GM10266 (cell line): ENCODE measurements around the gene ZBED4.

Experiments used
- DNase-seq: peaks from one replicate; pipeline ENCODE4 v3.0.0; 2012; ENCODE audit errors: extremely low spot score
- TF ChIP-seq, protein P1 (sequence below): IDR thresholded peaks from 2 replicates; pipeline ENCODE4 v1.5.1; 2012; ENCODE audit warnings: mild to moderate bottlenecking, low read depth; ENCODE audit not compliant: control insufficient read depth, insufficient read depth; ENCODE audit errors: missing control alignments

The ZBED4 gene

DNA sequence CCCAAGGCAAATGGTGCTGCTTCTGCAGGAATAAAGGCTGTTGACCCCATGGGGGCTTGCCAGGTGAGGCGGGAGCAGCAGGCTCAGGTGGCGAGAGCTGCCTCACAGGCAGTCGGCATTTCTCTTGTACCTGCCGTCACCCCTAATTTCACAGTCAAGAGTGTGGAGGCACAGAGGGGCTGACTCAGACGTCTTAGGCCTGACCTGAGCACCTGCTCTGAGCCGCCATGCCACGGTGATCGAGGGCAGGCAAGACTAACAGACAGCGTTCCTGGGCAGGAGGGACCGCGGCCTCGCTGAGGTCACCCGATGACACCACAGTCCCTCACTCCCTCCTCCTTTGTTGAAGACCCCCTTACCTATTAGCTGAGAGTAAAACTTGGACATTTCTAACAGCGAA, 59.4 kb downstream of the ZBED4 start:
- TF ChIP-seq, protein P1, sequence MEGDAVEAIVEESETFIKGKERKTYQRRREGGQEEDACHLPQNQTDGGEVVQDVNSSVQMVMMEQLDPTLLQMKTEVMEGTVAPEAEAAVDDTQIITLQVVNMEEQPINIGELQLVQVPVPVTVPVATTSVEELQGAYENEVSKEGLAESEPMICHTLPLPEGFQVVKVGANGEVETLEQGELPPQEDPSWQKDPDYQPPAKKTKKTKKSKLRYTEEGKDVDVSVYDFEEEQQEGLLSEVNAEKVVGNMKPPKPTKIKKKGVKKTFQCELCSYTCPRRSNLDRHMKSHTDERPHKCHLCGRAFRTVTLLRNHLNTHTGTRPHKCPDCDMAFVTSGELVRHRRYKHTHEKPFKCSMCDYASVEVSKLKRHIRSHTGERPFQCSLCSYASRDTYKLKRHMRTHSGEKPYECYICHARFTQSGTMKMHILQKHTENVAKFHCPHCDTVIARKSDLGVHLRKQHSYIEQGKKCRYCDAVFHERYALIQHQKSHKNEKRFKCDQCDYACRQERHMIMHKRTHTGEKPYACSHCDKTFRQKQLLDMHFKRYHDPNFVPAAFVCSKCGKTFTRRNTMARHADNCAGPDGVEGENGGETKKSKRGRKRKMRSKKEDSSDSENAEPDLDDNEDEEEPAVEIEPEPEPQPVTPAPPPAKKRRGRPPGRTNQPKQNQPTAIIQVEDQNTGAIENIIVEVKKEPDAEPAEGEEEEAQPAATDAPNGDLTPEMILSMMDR: no peak
- no peak for DNase-seq

DNA sequence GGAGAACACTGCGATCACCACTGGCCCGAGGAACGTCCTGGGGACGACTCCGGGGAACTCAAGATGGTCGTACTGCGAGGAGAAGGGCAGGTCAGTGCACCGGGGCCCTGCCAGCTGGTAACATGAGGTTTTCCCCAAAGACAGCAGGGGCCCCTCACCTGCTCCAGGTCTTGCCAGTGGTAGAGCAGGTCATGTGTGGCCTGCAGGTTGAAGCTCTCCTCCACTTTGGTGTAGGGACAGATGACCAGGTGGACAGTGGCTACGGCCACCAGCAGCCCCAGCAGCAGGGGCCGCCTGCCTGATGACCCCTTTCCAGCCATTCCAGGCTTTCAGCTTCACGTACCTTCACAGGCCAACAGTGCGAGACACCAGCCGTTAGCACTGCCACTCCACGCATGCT, 59.8 kb downstream of the ZBED4 start:
- TF ChIP-seq, protein P1: no peak
- DNase-seq: no peak

DNA sequence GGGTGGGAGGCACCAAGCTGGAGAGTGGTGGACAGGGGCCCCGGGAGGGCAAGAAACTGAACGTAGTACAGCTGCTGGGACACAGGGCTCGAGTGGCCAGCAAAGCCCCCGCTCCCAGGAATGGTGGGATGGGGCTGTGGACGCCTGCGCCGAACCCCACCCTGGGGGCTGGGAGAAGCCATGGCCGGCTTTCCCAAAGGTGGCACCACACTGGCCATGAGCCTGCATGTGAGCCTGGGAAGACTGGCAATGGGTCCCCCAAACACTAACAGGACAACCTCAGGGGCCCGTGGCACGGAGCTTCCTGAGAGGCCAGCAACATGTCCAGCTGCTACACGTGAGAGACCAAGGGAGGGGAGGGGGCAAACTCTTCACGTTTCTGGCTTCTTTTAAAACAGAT, 60.6 kb downstream of the ZBED4 start:
- TF ChIP-seq, protein P1: no peak
- no peak for DNase-seq

DNA sequence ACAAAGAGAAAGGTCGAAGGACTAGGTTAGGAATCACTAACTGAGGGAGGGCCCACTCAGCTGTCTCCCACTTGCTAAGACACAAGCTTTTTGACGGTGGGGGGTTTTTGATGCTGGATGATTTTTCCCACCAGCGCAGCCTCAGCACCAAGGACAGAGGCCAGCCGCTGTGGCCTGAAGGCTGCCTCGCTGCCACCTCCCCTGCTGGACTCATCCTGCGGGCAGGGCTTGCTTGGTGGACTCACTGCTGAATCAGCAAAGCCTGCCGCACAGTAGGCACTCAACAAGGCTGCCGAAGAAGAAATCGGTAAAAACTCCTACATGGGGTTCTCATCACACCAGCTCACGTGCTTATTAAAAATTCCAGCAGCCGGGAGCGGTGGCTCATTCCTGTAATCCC, 62.0 kb downstream of the ZBED4 start:
- no peak for DNase-seq
- TF ChIP-seq, protein P1: no peak

DNA sequence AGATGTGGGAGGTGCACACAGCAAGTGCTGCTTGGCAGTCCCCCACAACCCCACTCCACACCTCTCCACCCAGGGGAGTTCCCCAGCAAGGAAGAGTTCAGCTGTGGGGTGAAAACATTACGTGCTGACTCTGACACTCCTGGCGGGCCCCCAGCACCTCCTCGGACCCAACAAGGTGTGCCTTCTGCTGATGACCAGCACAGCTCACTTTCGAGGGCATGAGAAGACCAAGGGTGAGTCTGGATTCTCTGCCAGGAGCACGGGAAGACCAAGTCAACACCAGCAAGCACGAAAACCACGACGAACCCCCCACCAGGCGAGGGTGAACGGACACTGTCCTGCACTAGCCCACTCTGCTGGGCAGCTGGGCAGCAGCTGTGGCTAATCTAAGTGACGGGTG, 63.2 kb downstream of the ZBED4 start:
- no peak for DNase-seq
- TF ChIP-seq, protein P1: no peak

DNA sequence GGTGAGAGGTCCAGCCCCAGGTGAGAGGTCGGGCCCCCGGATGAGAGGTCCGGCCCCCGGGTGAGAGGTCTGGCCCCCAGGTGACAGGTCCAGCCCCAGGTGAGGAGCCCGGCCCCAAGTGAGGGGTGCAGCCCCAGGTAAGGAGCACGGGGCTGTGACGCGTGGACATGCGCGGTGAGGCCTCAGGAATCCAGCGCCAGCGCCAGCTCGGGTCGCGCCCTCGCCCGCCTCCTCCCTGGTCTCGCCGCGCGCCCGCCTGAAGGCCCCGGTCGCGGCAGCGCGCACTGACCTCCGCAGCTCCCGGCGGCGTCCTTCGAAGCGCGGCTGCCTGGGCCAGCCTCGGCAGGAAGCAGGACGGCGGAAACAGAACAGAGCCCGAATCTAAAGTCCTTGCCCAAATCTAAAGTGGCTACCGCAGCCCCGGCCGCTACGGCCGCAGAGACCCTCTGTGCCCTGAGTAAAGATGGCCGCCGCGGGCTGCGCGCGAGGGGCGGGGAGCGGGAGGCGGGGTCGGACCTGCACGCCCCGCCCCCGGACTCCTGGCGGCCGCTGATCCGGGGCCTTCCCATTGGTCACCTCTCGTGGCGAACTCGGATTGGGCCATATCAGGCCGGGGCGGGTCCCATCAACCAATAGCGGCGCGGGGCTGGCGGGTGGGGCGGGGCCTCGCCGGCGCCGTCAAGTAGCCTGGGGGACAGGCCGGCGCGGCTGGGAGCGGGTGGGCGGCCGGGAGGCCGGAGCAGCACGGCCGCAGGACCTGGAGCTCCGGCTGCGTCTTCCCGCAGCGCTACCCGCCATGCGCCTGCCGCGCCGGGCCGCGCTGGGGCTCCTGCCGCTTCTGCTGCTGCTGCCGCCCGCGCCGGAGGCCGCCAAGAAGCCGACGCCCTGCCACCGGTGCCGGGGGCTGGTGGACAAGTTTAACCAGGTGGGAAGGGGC, 64.6 kb downstream of the ZBED4 start, which contains the start of the genes ALG12 and CRELD2:
ALG12 (minus strand) TSS at position 465 of the 937 bp plus-strand sequence. CDS start 4,673 bp downstream, outside the sequence.
CRELD2 (plus strand) TSS at position 661 of the 937 bp plus-strand sequence; CDS start at position 797, 136 bp downstream.
- peak; percentile 100 for DNase-seq
- TF ChIP-seq, protein P1: no peak
